ENCODE results near the gene PEX14. TPM values are rescaled to one million over a fixed set of nuclear protein-coding genes. Genes with fewer than 3 reads are reported as not detected.

PEX14 gene
- total and polyA plus RNA-seq, 11 donors: 14.9 to 28.7 (median 20.4) TPM

GRCh38 chr1:10677491-10678391 lies 203.0 kb downstream of the PEX14 start:
- no peaks in the 10 kb centered on the region for H3K27me3 ChIP-seq
- intact Hi-C loops (cut with DNase I): loop anchor here in 3 of 10 donors (5.0 kb wide), 1 partner anchor 120 kb away; the partner anchor contains the start of gene CASZ1 (in 3 of the 3)
- no peak for TF ChIP-seq POLR2A (IDR thresholded peaks at IDR 0.05)
- TF ChIP-seq CTCF (IDR thresholded peaks at IDR 0.05): no peak
- H3K4me1 ChIP-seq: peaks cover 10 to 97% (median 81%) of the 10 kb centered on the region in 12 donors
- no peaks in the 10 kb centered on the region for H3K36me3 ChIP-seq
- WGBS, 4 donors: 47 to 66% (median 58%) methylated on average over 25 to 27 of the region's 27 CpGs
- H3K9me3 ChIP-seq: no peaks in the 10 kb centered on the region
- ATAC-seq (peak; percentile 10 to 33 (median 28)), DNase-seq (peak in 4 of 5 donors; percentile 53 to 78 (median 64))
- H3K27ac ChIP-seq: peak overlapping the region; percentile 8 to 94 (median 54)
- no peak overlapping the region for H3K4me3 ChIP-seq

GRCh38 chr1:10678402-10678801 lies 203.7 kb downstream of the PEX14 start:
- Histone ChIP-seq H3K4me3 (no peak overlapping the region), H3K36me3 (no peaks in the 10 kb centered on the region), H3K4me1 (peaks cover 11 to 100% (median 84%) of the 10 kb centered on the region in 12 donors), H3K9me3 (no peaks in the 10 kb centered on the region), H3K27me3 (no peaks in the 10 kb centered on the region), H3K27ac (peak overlapping the region in 9 of 12 donors; percentile 38 to 94 (median 59))
- DNase-seq: no peak
- WGBS, 4 donors: 78 to 85% (median 80%) methylated on average over 23 of the region's 23 CpGs
- ATAC-seq: no peak
- TF ChIP-seq POLR2A (IDR thresholded peaks at IDR 0.05) (no peak), CTCF (IDR thresholded peaks at IDR 0.05) (no peak)
- intact Hi-C loops (cut with DNase I): loop anchor here in 3 of 10 donors (5.0 kb wide), 1 partner anchor 119 kb away; the partner anchor contains the start of gene CASZ1 (in 3 of the 3)

GRCh38 chr1:10678852-10679251 lies 204.1 kb downstream of the PEX14 start:
- Histone ChIP-seq H3K9me3 (no peaks in the 10 kb centered on the region), H3K27me3 (no peaks in the 10 kb centered on the region), H3K36me3 (no peaks in the 10 kb centered on the region), H3K4me1 (peaks cover 11 to 100% (median 85%) of the 10 kb centered on the region in 12 donors), H3K4me3 (no peak overlapping the region), H3K27ac (peak overlapping the region in 9 of 12 donors; percentile 38 to 94 (median 49))
- 62 to 72% (median 67%) methylated on average over 8 to 11 of the region's 11 CpGs for WGBS, 4 donors
- intact Hi-C loops (cut with DNase I): loop anchor here in 3 of 10 donors (5.0 kb wide), 1 partner anchor 118 kb away; the partner anchor contains the start of gene CASZ1 (in 3 of the 3)
- ATAC-seq (no peak), DNase-seq (no peak)
- no peak for TF ChIP-seq CTCF (IDR thresholded peaks at IDR 0.05)
- TF ChIP-seq POLR2A (IDR thresholded peaks at IDR 0.05): no peak

Data from heart left ventricle (tissue), 16 donors.